ENCODE results near the gene KDM6B. TPM values are rescaled to one million over a fixed set of nuclear protein-coding genes. Genes with fewer than 3 reads are reported as not detected.
"Not testable (repeated sequence)": the region's sequence is repeated elsewhere in the genome, so short reads cannot be mapped to it uniquely, and the experiment has no call there.

Gene KDM6B
- total RNA-seq, 1 donor from 2014 or later: 39.7 TPM

DNA sequence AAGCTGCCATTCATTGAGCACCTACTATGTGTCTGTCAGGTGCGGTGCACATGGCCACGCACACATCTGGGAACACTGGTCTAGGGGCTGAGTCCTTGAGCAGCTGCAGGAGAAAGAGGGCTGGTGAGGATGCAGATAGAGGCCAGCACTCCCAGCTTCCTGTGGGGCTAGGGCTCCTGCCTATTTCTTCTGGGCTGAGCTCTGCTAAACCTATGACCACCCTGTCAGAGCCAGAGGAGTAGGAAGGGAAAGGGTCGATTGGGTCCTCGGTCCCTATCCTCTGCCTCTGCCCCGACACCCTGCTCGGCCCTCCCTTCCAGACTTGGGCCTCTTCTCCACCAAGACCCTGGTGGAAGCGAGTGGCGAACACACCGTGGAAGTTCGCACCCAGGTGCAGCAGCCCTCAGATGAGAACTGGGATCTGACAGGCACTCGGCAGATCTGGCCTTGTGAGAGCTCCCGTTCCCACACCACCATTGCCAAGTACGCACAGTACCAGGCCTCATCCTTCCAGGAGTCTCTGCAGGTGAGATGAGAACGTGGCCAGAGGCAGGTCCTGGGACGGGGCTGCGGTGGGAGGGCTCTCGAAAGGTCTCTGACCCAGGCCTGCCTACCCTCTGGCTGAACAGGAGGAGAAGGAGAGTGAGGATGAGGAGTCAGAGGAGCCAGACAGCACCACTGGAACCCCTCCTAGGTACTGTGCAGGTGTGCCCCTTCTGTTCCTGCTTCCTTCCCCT lies 16.9 kb downstream of the KDM6B start:
- intact Hi-C loops (cut with micrococcal nuclease): loop anchor here (1.0 to 10.0 kb wide), 5 partner anchors 9 to 584 kb away; partner anchors contain the start of genes KDM6B and NDEL1

DNA sequence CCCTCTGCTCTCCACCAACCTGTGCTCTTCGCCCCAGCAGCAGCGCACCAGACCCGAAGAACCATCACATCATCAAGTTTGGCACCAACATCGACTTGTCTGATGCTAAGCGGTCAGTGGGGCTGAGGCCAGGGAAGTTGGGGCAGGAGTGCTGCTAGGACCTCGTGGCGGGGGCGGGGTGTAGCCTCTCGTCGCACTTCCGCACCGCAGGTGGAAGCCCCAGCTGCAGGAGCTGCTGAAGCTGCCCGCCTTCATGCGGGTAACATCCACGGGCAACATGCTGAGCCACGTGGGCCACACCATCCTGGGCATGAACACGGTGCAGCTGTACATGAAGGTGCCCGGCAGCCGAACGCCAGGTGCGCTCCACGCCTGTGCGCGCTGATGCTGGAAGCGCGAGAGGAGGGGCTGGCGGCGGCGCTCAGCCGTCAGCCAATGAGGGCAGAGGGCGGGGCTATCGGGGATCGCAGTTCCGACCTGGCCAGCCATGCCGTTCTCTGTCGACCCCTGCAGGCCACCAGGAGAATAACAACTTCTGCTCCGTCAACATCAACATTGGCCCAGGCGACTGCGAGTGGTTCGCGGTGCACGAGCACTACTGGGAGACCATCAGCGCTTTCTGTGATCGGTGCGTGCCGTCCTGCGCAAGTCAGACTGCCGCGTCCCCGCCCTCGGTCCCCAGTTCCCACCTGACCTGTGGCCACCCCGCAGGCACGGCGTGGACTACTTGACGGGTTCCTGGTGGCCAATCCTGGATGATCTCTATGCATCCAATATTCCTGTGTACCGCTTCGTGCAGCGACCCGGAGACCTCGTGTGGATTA lies 17.6 kb downstream of the KDM6B start:
- intact Hi-C loops (cut with micrococcal nuclease): loop anchor here (1.0 to 10.0 kb wide), 5 partner anchors 9 to 583 kb away; partner anchors contain the start of genes KDM6B and NDEL1

- intact Hi-C loops (cut with micrococcal nuclease): loop anchor here (10.0 kb wide), 1 partner anchor 583 kb away; the partner anchor contains the start of gene NDEL1
Measured at GRCh38 chr17:7852262-7852670, 18.2 kb downstream of the KDM6B start.

DNA sequence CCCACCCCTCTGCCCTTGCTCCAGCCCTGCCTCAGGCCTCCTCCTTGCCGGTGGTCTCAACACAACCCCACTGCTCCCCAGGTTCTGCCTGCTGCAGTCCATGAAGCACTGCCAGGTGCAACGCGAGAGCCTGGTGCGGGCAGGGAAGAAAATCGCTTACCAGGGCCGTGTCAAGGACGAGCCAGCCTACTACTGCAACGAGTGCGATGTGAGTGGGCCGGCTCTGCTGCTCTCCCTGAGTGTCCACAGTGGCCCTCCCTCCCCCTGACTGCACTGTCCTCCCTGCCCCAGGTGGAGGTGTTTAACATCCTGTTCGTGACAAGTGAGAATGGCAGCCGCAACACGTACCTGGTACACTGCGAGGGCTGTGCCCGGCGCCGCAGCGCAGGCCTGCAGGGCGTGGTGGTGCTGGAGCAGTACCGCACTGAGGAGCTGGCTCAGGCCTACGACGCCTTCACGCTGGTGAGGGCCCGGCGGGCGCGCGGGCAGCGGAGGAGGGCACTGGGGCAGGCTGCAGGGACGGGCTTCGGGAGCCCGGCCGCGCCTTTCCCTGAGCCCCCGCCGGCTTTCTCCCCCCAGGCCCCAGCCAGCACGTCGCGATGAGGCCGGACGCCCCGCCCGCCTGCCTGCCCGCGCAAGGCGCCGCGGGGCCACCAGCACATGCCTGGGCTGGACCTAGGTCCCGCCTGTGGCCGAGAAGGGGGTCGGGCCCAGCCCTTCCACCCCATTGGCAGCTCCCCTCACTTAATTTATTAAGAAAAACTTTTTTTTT lies 19.1 kb downstream of the KDM6B start:
- intact Hi-C loops (cut with micrococcal nuclease): loop anchor here (10.0 kb wide), 1 partner anchor 582 kb away; the partner anchor contains the start of gene NDEL1

DNA sequence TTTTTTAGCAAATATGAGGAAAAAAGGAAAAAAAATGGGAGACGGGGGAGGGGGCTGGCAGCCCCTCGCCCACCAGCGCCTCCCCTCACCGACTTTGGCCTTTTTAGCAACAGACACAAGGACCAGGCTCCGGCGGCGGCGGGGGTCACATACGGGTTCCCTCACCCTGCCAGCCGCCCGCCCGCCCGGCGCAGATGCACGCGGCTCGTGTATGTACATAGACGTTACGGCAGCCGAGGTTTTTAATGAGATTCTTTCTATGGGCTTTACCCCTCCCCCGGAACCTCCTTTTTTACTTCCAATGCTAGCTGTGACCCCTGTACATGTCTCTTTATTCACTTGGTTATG lies 19.6 kb downstream of the KDM6B start:
- intact Hi-C loops (cut with micrococcal nuclease): loop anchor here (10.0 kb wide), 1 partner anchor 581 kb away; the partner anchor contains the start of gene NDEL1

- intact Hi-C loops (cut with micrococcal nuclease): loop anchor here (10.0 kb wide), 1 partner anchor 581 kb away; the partner anchor contains the start of gene NDEL1
Measured at GRCh38 chr17:7854078-7854777, 20.2 kb downstream of the KDM6B start.

DNA sequence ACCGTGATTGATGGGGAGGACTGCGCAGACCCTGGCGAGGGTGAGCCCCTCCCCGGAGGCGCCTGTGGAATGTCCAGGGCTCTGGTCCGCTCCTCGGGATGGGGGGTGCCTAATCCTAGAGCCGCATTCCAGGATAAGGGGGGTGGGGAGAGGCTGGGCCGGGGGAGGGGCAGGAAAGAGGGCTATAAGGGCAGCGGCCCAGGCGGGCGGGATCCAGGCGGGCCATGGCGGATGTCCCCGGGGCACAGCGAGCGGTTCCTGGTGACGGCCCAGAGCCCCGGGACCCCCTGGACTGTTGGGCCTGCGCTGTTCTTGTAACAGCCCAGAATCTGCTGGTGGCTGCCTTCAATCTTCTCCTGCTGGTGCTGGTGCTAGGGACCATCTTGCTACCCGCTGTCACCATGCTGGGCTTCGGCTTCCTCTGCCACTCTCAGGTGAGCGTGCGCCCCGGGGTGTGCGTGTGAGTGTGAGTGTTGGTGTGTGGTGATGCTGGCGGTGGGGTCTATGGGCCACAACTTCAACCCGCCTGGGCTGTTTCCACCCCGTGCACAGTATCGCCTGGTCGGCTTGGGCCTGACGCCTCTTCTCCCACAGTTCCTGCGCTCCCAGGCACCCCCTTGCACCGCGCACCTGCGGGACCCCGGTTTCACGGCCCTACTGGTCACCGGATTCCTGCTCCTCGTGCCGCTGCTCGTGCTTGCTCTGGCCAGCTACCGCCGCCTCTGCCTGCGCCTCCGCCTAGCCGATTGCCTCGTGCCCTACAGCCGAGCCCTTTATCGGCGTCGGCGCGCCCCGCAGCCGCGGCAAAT lies 21.0 kb downstream of the KDM6B start, which contains the start of gene TMEM88:
TMEM88 (plus strand) TSS at position 216 of the 809 bp plus-strand sequence; CDS start at position 225, 9 bp downstream.
- intact Hi-C loops (cut with micrococcal nuclease): loop anchor here (5.0 to 10.0 kb wide), 4 partner anchors 302 to 580 kb away; partner anchors contain the start of genes NDEL1 and SLC25A35

DNA sequence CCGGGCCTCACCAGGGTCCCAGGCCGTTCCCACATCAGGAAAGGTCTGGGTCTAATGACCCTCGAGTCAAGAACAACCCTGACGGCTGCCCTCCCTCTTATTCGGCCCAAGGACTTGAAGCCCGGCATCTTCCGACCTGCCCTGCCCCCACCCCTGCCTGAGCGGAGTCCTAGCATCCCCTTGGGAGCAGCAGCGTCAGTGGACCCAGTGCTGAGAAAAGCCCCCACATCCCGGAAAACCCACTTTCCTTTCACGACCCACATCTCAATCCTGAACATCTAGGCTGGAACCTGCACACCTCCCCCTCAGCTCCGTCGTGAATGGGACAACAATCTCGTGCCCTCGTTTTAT lies 21.6 kb downstream of the KDM6B start:
- intact Hi-C loops (cut with micrococcal nuclease): loop anchor here (2.0 to 10.0 kb wide), 5 partner anchors 201 to 579 kb away; partner anchors contain the start of genes NDEL1 and SLC25A35

DNA sequence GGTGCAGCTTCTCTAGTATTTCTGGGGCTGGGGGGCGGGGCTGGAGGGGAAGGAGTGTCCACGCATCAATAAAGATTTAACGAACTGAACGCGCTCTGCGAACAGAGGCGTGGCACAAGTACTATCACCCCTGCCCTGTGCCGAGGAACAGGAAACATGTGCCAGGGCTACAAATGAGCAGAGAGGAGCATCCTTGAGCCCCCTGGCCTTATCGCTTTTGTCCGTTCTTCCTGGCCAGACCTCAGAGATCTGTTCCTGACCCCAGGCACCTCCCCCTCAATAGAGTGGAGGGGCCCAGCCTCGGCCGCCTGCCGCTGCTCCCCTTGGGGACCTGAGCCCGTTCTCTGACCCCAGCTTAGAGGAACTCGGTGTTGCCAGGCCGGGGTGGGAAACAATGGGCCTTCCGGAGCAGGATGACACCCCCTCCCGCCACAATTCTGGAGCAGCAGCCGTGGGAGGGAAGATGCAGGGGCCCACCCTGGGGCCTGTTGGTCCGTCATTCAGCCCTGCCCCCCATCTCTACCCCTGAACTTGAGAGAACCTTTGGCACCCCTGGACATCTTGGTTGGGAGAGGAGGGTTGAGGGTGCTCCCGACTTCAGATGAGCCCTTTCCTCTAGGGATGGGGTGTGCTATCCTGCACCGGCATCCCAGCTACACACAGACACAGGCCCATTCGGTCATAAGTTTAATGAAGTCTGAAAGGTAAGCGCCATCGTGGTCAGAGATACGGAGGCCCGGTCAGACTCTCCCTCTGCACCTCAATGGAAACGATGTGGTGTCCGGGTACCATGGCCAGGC lies 22.2 kb downstream of the KDM6B start:
- intact Hi-C loops (cut with micrococcal nuclease): loop anchor here (2.0 to 10.0 kb wide), 5 partner anchors 201 to 579 kb away; partner anchors contain the start of genes NDEL1 and SLC25A35

DNA sequence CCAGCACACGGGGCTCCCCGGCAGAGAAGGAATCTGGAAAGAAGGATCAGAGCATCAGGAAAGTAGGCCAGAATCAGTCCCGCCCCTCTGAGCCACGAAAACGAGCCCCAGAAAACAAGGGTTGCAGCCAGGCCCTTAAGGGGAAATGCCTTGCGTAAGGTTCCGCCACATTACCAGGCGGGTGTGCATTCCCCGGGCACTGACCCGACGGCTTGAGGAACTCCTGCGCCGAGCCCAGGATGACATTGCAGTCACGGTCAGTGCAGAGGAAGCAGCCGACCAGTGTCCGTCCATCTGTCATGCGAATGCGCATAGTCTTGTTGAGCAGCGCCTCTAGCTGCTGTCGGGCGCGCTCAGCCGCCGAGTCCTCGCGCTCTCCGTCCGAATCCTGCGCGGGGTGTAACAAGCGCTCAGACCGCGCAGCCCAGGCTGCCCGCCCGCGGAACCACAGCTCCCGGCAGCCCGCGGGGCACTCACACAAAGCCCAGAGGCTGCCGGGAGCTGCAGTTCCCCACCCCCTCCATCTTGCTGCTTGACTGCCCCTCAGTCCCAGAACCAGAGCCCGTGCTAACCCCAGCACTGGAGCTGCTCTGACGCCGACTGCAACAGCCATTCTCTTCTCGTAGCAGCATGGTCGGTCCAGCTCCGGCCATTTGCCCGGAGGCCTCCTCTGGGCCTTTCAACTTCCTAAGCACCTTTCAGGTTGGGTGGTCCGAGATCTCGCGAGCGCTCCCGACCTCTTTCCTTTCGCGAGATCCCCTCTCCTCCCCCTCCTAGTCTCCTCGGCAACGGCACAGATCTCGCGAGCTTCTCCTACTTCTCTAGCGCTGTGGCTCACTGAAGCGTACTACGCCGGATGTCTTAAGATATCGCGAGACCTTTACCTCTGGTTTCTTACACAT lies 23.0 kb downstream of the KDM6B start, which contains the start of gene NAA38:
NAA38 (minus strand) TSS at position 749 of the 902 bp plus-strand sequence; CDS start at position 653, 96 bp downstream.
- intact Hi-C loops (cut with micrococcal nuclease): loop anchor here (1.0 to 10.0 kb wide), 18 partner anchors 13 to 618 kb away; partner anchors contain the start of genes CNTROB, EIF5A, KDM6B and NDEL1

DNA sequence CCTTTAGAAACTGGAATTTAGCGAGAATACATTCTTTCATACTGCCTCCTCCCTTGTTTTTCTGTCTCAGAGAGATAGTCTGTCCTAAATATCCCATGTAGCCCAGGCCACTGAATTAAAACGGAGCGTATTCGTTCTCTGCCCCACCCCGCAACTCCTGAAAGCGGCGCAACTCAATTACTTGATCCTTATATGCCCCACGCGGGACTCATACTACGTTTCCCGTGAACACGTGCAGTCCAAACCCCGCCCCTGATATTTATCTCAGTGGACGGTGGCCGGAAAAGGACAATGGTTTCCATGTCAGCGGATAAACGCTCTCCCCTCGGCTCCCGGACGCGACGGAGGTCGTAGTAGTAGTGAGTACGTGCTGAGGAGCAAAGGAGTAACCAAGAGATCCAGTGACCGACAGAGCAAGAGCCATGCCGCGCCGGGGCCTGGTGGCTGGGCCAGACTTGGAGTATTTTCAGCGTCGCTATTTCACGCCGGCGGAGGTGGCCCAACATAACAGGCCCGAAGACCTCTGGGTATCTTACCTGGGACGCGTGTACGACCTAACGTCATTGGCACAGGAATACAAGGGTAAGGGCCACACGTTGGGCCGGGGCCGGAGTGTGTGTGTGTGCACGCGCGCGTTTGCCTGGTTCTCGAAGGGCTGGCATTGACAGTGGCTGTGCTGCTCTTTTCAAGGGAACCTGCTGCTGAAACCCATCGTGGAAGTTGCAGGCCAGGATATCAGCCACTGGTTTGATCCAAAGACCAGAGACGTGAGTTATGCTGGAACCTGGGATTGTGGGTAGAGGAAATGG lies 23.9 kb downstream of the KDM6B start, which contains the start of gene CYB5D1:
CYB5D1 (plus strand) TSS at position 291 of the 809 bp plus-strand sequence; CDS start at position 423, 132 bp downstream.
- intact Hi-C loops (cut with micrococcal nuclease): loop anchor here (1.0 to 10.0 kb wide), 18 partner anchors 14 to 619 kb away; partner anchors contain the start of genes CNTROB, EIF5A, KDM6B and NDEL1

GRCh38 chr17:7858522-7858810 lies 24.4 kb downstream of the KDM6B start:
- intact Hi-C loops (cut with micrococcal nuclease): loop anchor here (5.0 to 10.0 kb wide), 4 partner anchors 299 to 576 kb away; partner anchors contain the start of genes NDEL1 and SLC25A35

- intact Hi-C loops (cut with micrococcal nuclease): loop anchor here (5.0 to 10.0 kb wide), 4 partner anchors 298 to 576 kb away; partner anchors contain the start of genes NDEL1 and SLC25A35
Measured at GRCh38 chr17:7859028-7859427, 25.0 kb downstream of the KDM6B start.

DNA sequence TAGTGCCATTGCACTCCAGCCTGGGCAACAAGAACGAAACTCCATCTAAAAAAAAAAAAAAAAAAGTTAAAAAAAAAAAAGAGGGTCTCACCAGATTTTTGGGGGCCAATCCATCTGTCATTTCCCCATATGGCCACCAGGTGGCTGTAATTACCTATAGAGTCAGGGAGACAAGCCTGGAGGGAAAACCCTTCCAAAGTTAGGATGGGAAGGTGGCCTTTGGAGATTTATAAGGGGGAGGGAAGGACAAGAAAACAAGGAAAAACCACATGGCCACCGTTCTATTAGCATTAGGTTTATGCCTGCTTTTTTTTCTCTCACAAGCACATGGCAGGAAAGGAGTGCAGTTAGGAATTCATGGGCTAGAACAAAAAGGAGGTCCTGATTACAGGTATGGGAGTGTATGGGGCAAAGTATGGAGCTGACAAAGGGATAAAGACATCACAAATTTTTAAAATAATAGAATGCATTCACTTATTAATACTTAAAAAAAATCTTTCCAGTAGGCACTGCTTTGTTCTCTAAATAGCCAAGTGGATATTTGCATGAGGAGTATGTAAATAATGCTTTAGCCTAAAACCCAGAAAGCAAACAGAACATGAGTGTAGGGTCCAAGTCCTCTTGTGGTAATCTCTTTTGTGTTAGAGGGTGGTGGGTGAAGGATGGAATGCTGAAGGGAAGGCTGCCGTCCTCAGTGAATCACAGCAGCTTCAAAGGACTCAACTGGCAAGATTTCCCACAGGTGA lies 28.8 kb downstream of the KDM6B start:
- intact Hi-C loops (cut with micrococcal nuclease): loop anchor here (1.0 kb wide), 4 partner anchors 34 to 178 kb away; no protein-coding TSS in a partner anchor

DNA sequence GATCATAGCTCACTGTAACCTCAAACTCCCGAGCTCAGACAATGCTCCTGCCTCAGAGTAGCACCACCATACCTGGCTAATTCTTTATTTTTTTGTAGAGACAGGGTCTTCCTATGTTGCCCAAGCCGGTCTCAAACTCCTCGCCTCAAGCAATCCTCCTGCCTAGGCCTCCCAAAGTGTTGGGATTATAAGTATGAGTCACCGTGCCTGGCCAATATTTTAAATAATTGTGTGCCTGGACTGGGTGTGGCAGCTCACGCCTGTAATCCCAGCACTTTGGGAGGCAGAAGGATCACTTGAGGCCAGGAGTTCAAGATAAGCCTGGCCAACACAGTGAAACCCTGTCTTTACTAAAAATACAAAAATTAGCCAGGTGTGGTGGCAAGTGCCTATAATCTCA lies 30.4 kb downstream of the KDM6B start:
- intact Hi-C loops (cut with micrococcal nuclease): not testable (repeated sequence)
